GM12878 (cell line): ENCODE results near the gene SNX2. TPM values are rescaled to one million over a fixed set of nuclear protein-coding genes. Genes with fewer than 3 reads are reported as not detected.

Source experiments
- CHD1 ChIP-seq: IDR thresholded peaks from 2 replicates; pipeline ENCODE4 v1.6.1; 2012; ENCODE audit warnings: low read depth, low read length, improper control_type of control experiment
- EED ChIP-seq: sonication (generic); IDR thresholded peaks from 2 replicates; pipeline ENCODE4 v1.6.1; 2016; ENCODE audit warnings: antibody characterized with exemption, low read depth
- EGR1 ChIP-seq, 2 experiments: IDR thresholded peaks; 1 replicate in 1 of 2; 2 replicates in 1 of 2; pipeline ENCODE4 v1.6.1; 2011 to 2012; ENCODE audit warnings: low read depth in 2 of 2, low read length in 2 of 2, borderline replicate concordance in 1 of 2, mild to moderate bottlenecking in 1 of 2, moderate library complexity in 1 of 2
- LARP7 ChIP-seq: fragments of 450-650 bp; IDR thresholded peaks from 2 replicates; pipeline ENCODE4 v1.6.1; 2017; ENCODE audit warnings: mild to moderate bottlenecking
- NFXL1 ChIP-seq: fragments of 450-650 bp; IDR thresholded peaks from 2 replicates; pipeline ENCODE4 v1.6.1; 2017; ENCODE audit warnings: antibody characterized with exemption, mild to moderate bottlenecking, borderline replicate concordance
- NFYB ChIP-seq: IDR thresholded peaks from 2 replicates; pipeline ENCODE4 v1.6.1; 2011; ENCODE audit warnings: low read depth, mild to moderate bottlenecking, low read length, improper control_type of control experiment, moderate library complexity; ENCODE audit not compliant: insufficient read depth
- RAD51 ChIP-seq: fragments of 450-650 bp; IDR thresholded peaks from 2 replicates; pipeline ENCODE4 v1.6.1; 2016; ENCODE audit warnings: moderate library complexity, mild to moderate bottlenecking, inconsistent platforms
- SKIL ChIP-seq: fragments of 450-650 bp; IDR thresholded peaks from 2 replicates; pipeline ENCODE4 v1.6.1; 2017; ENCODE audit warnings: mild to moderate bottlenecking, low read depth, inconsistent platforms; ENCODE audit not compliant: poor library complexity, severe bottlenecking
- SP1 ChIP-seq: IDR thresholded peaks from one replicate; pipeline ENCODE4 v1.6.1; 2011; ENCODE audit warnings: low read depth, low read length
- TCF12 ChIP-seq: IDR thresholded peaks from 2 replicates; pipeline ENCODE4 v1.6.1; 2011; ENCODE audit warnings: low read depth, mild to moderate bottlenecking, low read length
- ZBTB4 ChIP-seq: fragments of 450-650 bp; formaldehyde crosslinking; IDR thresholded peaks from 2 replicates; pipeline ENCODE4 v1.4.0; 2022; ENCODE audit warnings: mild to moderate bottlenecking, moderate library complexity
- polyA plus RNA-seq, 11 experiments: library from polyadenylated mRNA; depleted of rRNA in 4 of 11; unstranded in 6 of 11; stranded (reverse) in 5 of 11; fragments of >200 nt; fragmentation: Nextera tagmentation in 4 of 11; fragmentation: Illumina TruSeq in 1 of 11; extraction: Ambion mirVana in 4 of 11; extraction: Trizol in 1 of 11; gene quantifications; 1 replicate in 1 of 11; 2 replicates in 10 of 11; pipeline versions ENCODE4 v1.2.1 to v1.2.3, GENCODE V29; 2011 to 2016; ENCODE audit warnings: inconsistent platforms in 2 of 11, missing spikeins in 2 of 11, low read depth in 1 of 11
- total RNA-seq, 4 experiments: library from RNA; depleted of rRNA in 3 of 4; stranded (reverse); fragments of >200 nt in 3 of 4; fragmentation: Illumina TruSeq in 1 of 4; extraction: Trizol in 1 of 4; gene quantifications; 2 replicates each; pipeline versions ENCODE4 v1.2.1 to v1.2.3, GENCODE V29; 2013 to 2021

Gene SNX2
- total and polyA plus RNA-seq, 10 of the 15 experiments (the other 5 are each of a cell fraction or from before 2014, with no cell fraction given) = 46.3 to 84.3 (median 63.0) TPM

GRCh38 chr5:122871661-122872060 lies 96.8 kb downstream of the SNX2 start (continued):
- TF ChIP-seq ZBTB4 (no peak), EED (no peak), CHD1 (no peak), NFYB (no peak), SKIL (no peak), RAD51 (no peak), LARP7 (no peak), EGR1 (IDR thresholded peaks at IDR 0.05; ENCODE audit: borderline replicate concordance in 1 of 2, low read depth in 2 of 2, low read length in 2 of 2) (no peak), SP1 (no peak), TCF12 (no peak), NFXL1 (no peak)
